GM23248 (cell line): ENCODE data around the gene MAP3K6. TPM values are rescaled to one million over a fixed set of nuclear protein-coding genes. Genes with fewer than 3 reads are reported as not detected.
A peak's percentile ranks its signal among the peaks of the same experiment; 100 is the strongest.

Source experiments
- DNase-seq: peaks from one replicate; pipeline ENCODE4 v3.0.0-alpha.2; 2015
- H2AFZ ChIP-seq: fragments of 200-600 bp; sonication (generic); 2 replicates; pipeline ENCODE4 v1.6.1; 2016; ENCODE audit warnings: antibody characterized with exemption
- H3F3A ChIP-seq: fragments of 200-600 bp; sonication (generic); 2 replicates; pipeline ENCODE4 v1.6.1; 2016; ENCODE audit warnings: mild to moderate bottlenecking, antibody characterized with exemption, mixed run types; ENCODE audit not compliant: insufficient read depth
- H3K27ac ChIP-seq: fragments of 200-600 bp; sonication (generic); 2 replicates; pipeline ENCODE4 v1.5.1; 2016; ENCODE audit warnings: mild to moderate bottlenecking
- H3K27me3 ChIP-seq: fragments of 200-600 bp; sonication (generic); replicated peaks from 2 replicates; pipeline ENCODE4 v1.6.1; 2016; ENCODE audit warnings: mild to moderate bottlenecking; ENCODE audit not compliant: insufficient read depth
- H3K36me3 ChIP-seq: fragments of 200-600 bp; sonication (generic); 2 replicates; pipeline ENCODE4 v1.6.1; 2016; ENCODE audit warnings: low read depth, mild to moderate bottlenecking
- H3K4me1 ChIP-seq: fragments of 200-600 bp; sonication (generic); 2 replicates; pipeline ENCODE4 v1.6.1; 2016; ENCODE audit warnings: mild to moderate bottlenecking; ENCODE audit not compliant: insufficient read depth
- H3K4me2 ChIP-seq: fragments of 200-600 bp; sonication (generic); one replicate; pipeline ENCODE4 v1.6.1; 2016; ENCODE audit warnings: mild to moderate bottlenecking; ENCODE audit not compliant: unreplicated experiment
- H3K4me3 ChIP-seq: fragments of 200-600 bp; sonication (generic); 2 replicates; pipeline ENCODE4 v1.5.1; 2016; ENCODE audit warnings: mild to moderate bottlenecking
- H3K79me2 ChIP-seq: fragments of 200-600 bp; sonication (generic); 2 replicates; pipeline ENCODE4 v1.6.1; 2016; ENCODE audit warnings: mild to moderate bottlenecking; ENCODE audit not compliant: insufficient read depth
- H3K9ac ChIP-seq: fragments of 200-600 bp; sonication (generic); 2 replicates; pipeline ENCODE4 v1.6.1; 2016; ENCODE audit warnings: mild to moderate bottlenecking
- H3K9me2 ChIP-seq: fragments of 200-600 bp; sonication (generic); 2 replicates; pipeline ENCODE4 v1.6.1; 2016; ENCODE audit warnings: mixed run types, mild to moderate bottlenecking, moderate library complexity; ENCODE audit not compliant: insufficient read depth
- H3K9me3 ChIP-seq: fragments of 200-600 bp; sonication (generic); one replicate; pipeline ENCODE4 v1.6.1; 2017; ENCODE audit warnings: low read depth
- H4K20me1 ChIP-seq: fragments of 200-600 bp; sonication (generic); 2 replicates; pipeline ENCODE4 v1.6.0; 2016; ENCODE audit not compliant: insufficient read depth
- EZH2 ChIP-seq: fragments of 200-600 bp; sonication (generic); IDR thresholded peaks from 2 replicates; pipeline ENCODE4 v1.6.1; 2018; ENCODE audit warnings: antibody characterized with exemption, mild to moderate bottlenecking; ENCODE audit not compliant: insufficient read depth, poor library complexity, severe bottlenecking
- EZH2phosphoT487 ChIP-seq: fragments of 200-600 bp; sonication (generic); IDR thresholded peaks from 2 replicates; pipeline ENCODE4 v1.6.1; 2018; ENCODE audit warnings: antibody characterized with exemption, moderate library complexity, mild to moderate bottlenecking, low read depth; ENCODE audit not compliant: insufficient read depth
- WGBS, 2 experiments: methylation state at CpG; one replicate each; pipeline ENCODE4 v1.1.6; 2015 to 2017; ENCODE audit warnings: low lambda C conversion rate in 2 of 2, low coverage in 1 of 2; ENCODE audit errors: missing lambda C conversion rate in 2 of 2; 5-methylcytosine and 5-hydroxymethylcytosine counted together
- in situ Hi-C: fragments of 300-500 bp; cut with MboI; formaldehyde crosslinking; loops from 2 replicates; pipeline ENCODE4 v1.15.0; 2020
- polyA plus RNA-seq: library from polyadenylated mRNA; unstranded; fragments of >200 nt; fragmentation: Nextera tagmentation; extraction: Ambion mirVana; gene quantifications from 2 replicates; pipeline ENCODE4 v1.2.1, GENCODE V29; 2016
- total RNA-seq: library from RNA; depleted of rRNA; stranded (reverse); fragments of >200 nt; shearing (Covaris generic); gene quantifications from 2 replicates; pipeline ENCODE4 v1.2.3, GENCODE V29; 2014

The MAP3K6 gene
- total and polyA plus RNA-seq, 2 experiments from 2014 or later = 13.7 to 40.3 TPM

GRCh38 chr1:27377760-27378495 lies 11.2 kb upstream of the MAP3K6 start:
- no peak for TF ChIP-seq EZH2
- TF ChIP-seq EZH2phosphoT487 = no peak
- WGBS, 2 experiments = 81 to 82% methylated on average over 11 to 12 of the region's 12 CpGs

GRCh38 chr1:27374362-27375086 lies 7.8 kb upstream of the MAP3K6 start, which contains the start of gene FCN3:
FCN3 (minus strand) TSS chr1:27374824; CDS start chr1:27374818, 6 bp downstream.
- WGBS, 2 experiments = 63 to 64% methylated on average over 4 of the region's 4 CpGs
- Histone ChIP-seq H3K9ac (no peak within 1 kb of the TSS), H3K36me3 (no peaks in the 10 kb centered on the region), H4K20me1 (no peaks in the 10 kb centered on the region), H3K4me2 (no peak within 1 kb of the TSS), H3K4me1 (no peaks in the 10 kb centered on the region), H2AFZ (no peak within 1 kb of the TSS), H3K27ac (no peak within 1 kb of the TSS), H3K79me2 (no peaks in the 10 kb centered on the region), H3K27me3 (no peaks in the 10 kb centered on the region), H3K4me3 (no peak within 1 kb of the TSS), H3F3A (no peaks in the 10 kb centered on the region), H3K9me2 (no peaks in the 10 kb centered on the region), H3K9me3 (no peaks in the 10 kb centered on the region)
- TF ChIP-seq EZH2 (no peak), EZH2phosphoT487 (no peak)
- no peak for DNase-seq
- in situ Hi-C loops = no loop called here

More at GRCh38 chr1:27377760-27378495, 11.2 kb upstream of the MAP3K6 start:
- H3K9me3 ChIP-seq = no peaks in the 10 kb centered on the region
- H3K9ac ChIP-seq = no peak overlapping the region
- H3K36me3 ChIP-seq = no peaks in the 10 kb centered on the region
- no peak overlapping the region for H3K4me3 ChIP-seq
- in situ Hi-C loops = no loop called here
- H3K27me3 ChIP-seq = no peaks in the 10 kb centered on the region
- H3F3A ChIP-seq = no peaks in the 10 kb centered on the region
- no peak overlapping the region for H3K27ac ChIP-seq
- no peaks in the 10 kb centered on the region for H3K4me1 ChIP-seq
- H3K9me2 ChIP-seq = no peaks in the 10 kb centered on the region
- no peaks in the 10 kb centered on the region for H3K79me2 ChIP-seq
- no peak for DNase-seq
- no peak overlapping the region for H3K4me2 ChIP-seq
- no peaks in the 10 kb centered on the region for H4K20me1 ChIP-seq
- H2AFZ ChIP-seq = no peak overlapping the region

DNA sequence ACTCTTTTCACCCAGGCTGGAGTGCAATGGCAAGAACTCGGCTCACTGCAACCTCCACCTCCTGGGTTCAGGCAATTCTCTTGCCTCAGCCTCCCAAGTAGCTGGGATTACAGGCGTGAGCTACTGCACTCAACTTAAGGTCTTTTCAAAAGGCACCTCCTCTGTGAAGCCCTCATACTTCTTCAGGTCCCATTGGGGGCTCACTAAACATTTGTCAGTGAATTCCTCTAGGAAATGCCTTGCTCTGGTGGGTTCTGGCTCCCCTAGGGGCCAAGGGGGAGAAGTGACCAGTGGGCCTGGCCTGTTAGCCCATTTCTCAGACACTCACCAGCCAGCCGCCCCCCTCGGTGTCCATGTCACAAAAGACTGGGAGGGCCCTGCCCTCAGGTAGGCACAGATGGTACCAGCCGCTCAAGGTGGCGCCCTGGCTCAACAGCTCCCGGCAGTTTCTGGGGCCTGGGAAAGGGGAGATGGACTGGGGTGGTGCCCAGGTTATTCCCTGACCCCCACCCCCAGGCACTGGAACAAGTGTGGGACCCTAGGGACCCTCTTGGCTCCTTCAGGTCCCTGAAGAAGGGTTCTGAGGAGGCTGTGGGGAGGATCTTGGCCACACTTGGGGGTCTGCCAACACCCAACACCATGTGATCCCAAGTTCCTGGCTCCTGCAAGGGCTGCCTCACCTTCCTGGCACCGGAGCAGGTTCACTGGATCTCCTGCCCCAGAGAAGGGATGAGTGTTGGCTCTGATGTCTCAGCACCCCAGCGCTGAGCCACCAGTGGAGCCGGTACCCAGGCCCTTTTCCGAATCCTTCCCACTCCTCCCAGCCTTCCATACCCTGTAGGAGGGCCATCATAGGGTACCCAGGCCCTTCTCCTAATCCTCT lies 6.3 kb upstream of the MAP3K6 start:
- no peaks in the 10 kb centered on the region for H3F3A ChIP-seq
- no peaks in the 10 kb centered on the region for H3K4me1 ChIP-seq
- WGBS, 2 experiments = 90% methylated on average over 11 of the region's 11 CpGs
- TF ChIP-seq EZH2phosphoT487 = no peak
- H3K4me3 ChIP-seq = no peak overlapping the region
- no peaks in the 10 kb centered on the region for H3K36me3 ChIP-seq
- no peaks in the 10 kb centered on the region for H4K20me1 ChIP-seq
- no peaks in the 10 kb centered on the region for H3K9me3 ChIP-seq
- H3K9me2 ChIP-seq = no peaks in the 10 kb centered on the region
- peak; percentile 34 for DNase-seq
- no peaks in the 10 kb centered on the region for H3K79me2 ChIP-seq
- H3K4me2 ChIP-seq = no peak overlapping the region
- H2AFZ ChIP-seq = no peak overlapping the region
- no peak overlapping the region for H3K9ac ChIP-seq
- in situ Hi-C loops = no loop called here
- H3K27ac ChIP-seq = no peak overlapping the region
- H3K27me3 ChIP-seq = no peaks in the 10 kb centered on the region
